ENCODE data around the gene ZNF280D. TPM values are rescaled to one million over a fixed set of nuclear protein-coding genes. Genes with fewer than 3 reads are reported as not detected.
"Not testable (repeated sequence)": the region's sequence is repeated elsewhere in the genome, so short reads cannot be mapped to it uniquely, and the experiment has no call there.

The ZNF280D gene, protein sequence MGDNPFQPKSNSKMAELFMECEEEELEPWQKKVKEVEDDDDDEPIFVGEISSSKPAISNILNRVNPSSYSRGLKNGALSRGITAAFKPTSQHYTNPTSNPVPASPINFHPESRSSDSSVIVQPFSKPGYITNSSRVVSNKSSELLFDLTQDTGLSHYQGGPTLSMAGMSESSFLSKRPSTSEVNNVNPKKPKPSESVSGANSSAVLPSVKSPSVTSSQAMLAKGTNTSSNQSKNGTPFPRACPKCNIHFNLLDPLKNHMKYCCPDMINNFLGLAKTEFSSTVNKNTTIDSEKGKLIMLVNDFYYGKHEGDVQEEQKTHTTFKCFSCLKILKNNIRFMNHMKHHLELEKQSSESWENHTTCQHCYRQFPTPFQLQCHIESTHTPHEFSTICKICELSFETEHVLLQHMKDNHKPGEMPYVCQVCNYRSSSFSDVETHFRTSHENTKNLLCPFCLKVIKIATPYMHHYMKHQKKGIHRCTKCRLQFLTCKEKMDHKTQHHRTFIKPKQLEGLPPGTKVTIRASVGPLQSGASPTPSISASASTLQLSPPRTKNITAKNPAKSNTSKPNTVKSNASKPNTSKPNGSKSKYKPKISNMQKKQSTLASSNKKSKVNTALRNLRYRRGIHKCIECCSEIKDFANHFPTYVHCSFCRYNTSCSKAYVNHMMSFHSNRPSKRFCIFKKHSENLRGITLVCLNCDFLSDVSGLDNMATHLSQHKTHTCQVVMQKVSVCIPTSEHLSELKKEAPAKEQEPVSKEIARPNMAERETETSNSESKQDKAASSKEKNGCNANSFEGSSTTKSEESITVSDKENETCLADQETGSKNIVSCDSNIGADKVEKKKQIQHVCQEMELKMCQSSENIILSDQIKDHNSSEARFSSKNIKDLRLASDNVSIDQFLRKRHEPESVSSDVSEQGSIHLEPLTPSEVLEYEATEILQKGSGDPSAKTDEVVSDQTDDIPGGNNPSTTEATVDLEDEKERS
- 10 to 100 TPM in 1 of 2 donors, 1 to 10 TPM in 1; 7.1 to 13.2 TPM for polyA plus RNA-seq

DNA sequence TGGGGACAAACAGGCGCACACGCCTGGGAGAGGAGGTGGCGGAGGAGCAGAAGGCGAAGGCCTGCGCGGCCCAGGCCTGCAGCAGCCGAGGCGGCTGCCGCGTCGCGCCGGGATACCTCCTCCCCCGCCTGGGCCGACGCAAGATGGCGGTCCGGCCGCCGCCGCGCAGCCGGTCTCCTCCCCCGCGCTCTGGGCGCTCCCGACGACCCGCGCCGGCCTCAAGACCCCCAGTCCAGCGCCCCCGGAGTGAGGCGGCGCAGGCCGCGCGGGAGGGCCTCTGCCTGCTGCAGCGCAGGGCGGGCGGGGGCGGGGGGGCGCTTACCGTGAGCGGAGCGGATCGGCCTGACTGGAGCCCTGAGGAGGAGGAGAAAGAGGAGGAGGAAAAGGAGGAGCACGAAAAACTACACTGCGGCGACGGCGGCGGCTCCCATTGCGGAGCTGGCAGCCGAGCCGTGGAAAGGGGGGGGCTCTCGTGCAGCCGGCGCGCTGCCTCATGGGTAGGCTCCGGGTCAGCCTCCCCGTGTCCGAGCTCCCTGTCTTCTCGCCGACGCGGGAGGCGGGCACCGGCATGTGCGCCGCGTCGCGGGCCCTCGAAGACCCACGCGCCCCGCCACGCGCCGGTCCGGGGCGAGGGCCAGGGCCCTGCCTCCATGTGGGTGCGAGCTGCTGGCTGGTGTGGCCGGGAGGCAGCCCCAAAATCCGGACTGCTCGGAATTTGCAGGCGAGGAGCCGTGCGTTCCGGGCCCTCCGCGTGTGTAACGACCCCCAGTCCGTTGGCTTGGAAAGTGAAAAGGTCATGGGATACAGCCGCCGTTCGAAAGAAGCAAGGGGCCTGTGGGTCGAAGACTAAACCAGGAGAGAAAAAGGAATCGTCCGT is at the start of gene ZNF280D:
ZNF280D (minus strand) TSS at position 374 of the 877 bp plus-strand sequence. CDS start 26,400 bp downstream, outside the sequence.
- H3K4me3 ChIP-seq (ENCODE audit: low read depth in 1 of 2, low read length in 2 of 2) = peak within 1 kb of the TSS; percentile 77 to 80
- no peaks in the 10 kb centered on the region for H3K27me3 ChIP-seq (ENCODE audit: control insufficient read depth in 1 of 2, insufficient read depth in 2 of 2, low read length in 2 of 2)
- no peaks in the 10 kb centered on the region for H3K9me3 ChIP-seq (ENCODE audit: control insufficient read depth in 2 of 2, insufficient read depth in 1 of 2, low read depth in 1 of 2, low read length in 1 of 2)
- peaks cover 0 to 3% of the 10 kb centered on the region in 2 donors for H3K4me1 ChIP-seq (ENCODE audit: control insufficient read depth in 2 of 2, insufficient read depth in 2 of 2, low read length in 1 of 2)
- no peaks in the 10 kb centered on the region for H3K36me3 ChIP-seq (ENCODE audit: control insufficient read depth in 2 of 2, insufficient read depth in 2 of 2, low read length in 1 of 2)
- WGBS, 2 donors = 10 to 16% methylated on average over 56 to 101 of the region's 101 CpGs
- peak within 1 kb of the TSS; percentile 90 to 94 for H3K27ac ChIP-seq (ENCODE audit: low read depth in 2 of 2, low read length in 1 of 2)

DNA sequence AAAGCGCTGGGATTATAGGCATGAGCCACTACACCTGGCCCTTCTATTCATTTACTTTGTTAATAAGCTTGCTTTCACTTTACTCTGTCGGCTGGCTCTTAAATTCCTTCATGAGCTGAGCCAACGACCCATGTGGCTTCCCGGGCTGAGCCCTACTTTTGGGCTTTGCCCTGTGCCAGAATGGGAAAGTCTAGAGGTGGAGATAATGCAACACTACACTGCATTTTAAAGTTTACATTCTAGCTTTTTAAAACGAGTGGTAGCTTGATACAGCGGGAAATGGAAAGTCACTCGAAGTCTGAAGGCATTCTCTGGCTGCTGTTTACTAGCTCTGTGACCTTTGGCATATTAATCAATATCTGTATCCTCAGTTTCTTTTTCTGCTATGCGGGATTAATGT is 49.0 kb upstream of the ZNF280D start:
- Histone ChIP-seq H3K27ac (ENCODE audit: low read depth in 2 of 2, low read length in 1 of 2) (no peak overlapping the region), H3K4me3 (ENCODE audit: low read depth in 1 of 2, low read length in 2 of 2) (no peak overlapping the region), H3K27me3 (ENCODE audit: control insufficient read depth in 1 of 2, insufficient read depth in 2 of 2, low read length in 2 of 2) (no peaks in the 10 kb centered on the region), H3K36me3 (ENCODE audit: control insufficient read depth in 2 of 2, insufficient read depth in 2 of 2, low read length in 1 of 2) (no peaks in the 10 kb centered on the region), H3K9me3 (ENCODE audit: control insufficient read depth in 2 of 2, insufficient read depth in 1 of 2, low read depth in 1 of 2, low read length in 1 of 2) (no peaks in the 10 kb centered on the region), H3K4me1 (ENCODE audit: control insufficient read depth in 2 of 2, insufficient read depth in 2 of 2, low read length in 1 of 2) (no peaks in the 10 kb centered on the region)
- 84 to 87% methylated on average over 8 of the region's 8 CpGs for WGBS, 2 donors

DNA sequence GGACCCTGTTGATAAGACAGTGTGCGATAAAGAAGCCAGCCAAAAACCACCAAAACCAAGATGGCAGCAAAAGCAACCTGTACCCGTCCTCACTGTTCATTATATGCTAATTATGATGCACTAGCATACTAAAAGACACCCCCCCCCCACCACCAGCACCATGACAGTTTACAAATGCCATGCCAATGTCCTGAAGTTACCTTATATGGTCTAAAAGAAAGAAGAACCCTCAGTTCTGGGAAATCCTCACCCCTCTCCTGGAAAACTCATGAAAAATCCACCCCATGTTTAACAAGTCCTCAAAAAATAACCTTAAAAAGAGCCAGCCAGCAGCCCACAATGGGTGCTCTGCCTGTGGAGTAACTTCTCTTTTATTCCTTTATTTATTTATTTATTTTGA is 48.4 kb upstream of the ZNF280D start:
- no peak overlapping the region for H3K4me3 ChIP-seq (ENCODE audit: low read depth in 1 of 2, low read length in 2 of 2)
- no peaks in the 10 kb centered on the region for H3K27me3 ChIP-seq (ENCODE audit: control insufficient read depth in 1 of 2, insufficient read depth in 2 of 2, low read length in 2 of 2)
- no peaks in the 10 kb centered on the region for H3K9me3 ChIP-seq (ENCODE audit: control insufficient read depth in 2 of 2, insufficient read depth in 1 of 2, low read depth in 1 of 2, low read length in 1 of 2)
- H3K36me3 ChIP-seq (ENCODE audit: control insufficient read depth in 2 of 2, insufficient read depth in 2 of 2, low read length in 1 of 2) = no peaks in the 10 kb centered on the region
- 91% methylated on average over 2 of the region's 2 CpGs for WGBS, 2 donors
- no peak overlapping the region for H3K27ac ChIP-seq (ENCODE audit: low read depth in 2 of 2, low read length in 1 of 2)
- H3K4me1 ChIP-seq (ENCODE audit: control insufficient read depth in 2 of 2, insufficient read depth in 2 of 2, low read length in 1 of 2) = peaks cover 0 to 2% of the 10 kb centered on the region in 2 donors

DNA sequence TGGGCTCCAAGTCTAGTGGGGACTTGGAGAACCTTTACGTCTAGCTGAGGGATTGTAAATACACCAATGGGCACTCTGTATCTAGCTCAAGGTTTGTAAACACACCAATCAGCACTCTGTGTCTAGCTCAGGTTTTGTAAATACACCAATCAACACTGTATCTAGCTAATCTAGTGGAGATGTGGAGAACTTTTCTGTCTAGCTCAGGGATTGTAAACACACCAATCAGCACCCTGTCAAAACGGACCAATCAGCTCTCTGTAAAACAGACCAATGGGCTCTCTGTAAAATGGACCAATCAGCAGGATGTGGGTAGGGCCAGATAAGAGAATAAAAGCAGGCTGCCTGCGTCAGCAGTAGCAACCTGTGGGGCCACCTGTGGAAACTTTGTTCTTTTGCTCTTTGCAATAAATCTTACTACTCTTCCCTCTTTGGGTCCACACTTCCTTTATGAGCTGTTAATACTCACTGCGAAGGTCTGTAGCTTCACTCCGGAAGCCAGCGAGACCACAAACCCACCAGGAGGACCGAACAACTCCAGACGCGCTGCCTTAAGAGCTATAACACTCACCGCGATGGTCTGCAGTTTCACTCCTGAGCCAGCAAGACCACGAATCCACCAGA is 46.9 kb upstream of the ZNF280D start:
- WGBS, 2 donors = 84 to 91% methylated on average over 12 of the region's 12 CpGs
- not testable (repeated sequence) for H3K27ac ChIP-seq (ENCODE audit: low read depth in 2 of 2, low read length in 1 of 2); H3K27me3 ChIP-seq (ENCODE audit: control insufficient read depth in 1 of 2, insufficient read depth in 2 of 2, low read length in 2 of 2); H3K36me3 ChIP-seq (ENCODE audit: control insufficient read depth in 2 of 2, insufficient read depth in 2 of 2, low read length in 1 of 2); H3K4me1 ChIP-seq (ENCODE audit: control insufficient read depth in 2 of 2, insufficient read depth in 2 of 2, low read length in 1 of 2); H3K4me3 ChIP-seq (ENCODE audit: low read depth in 1 of 2, low read length in 2 of 2); H3K9me3 ChIP-seq (ENCODE audit: control insufficient read depth in 2 of 2, insufficient read depth in 1 of 2, low read depth in 1 of 2, low read length in 1 of 2)

DNA sequence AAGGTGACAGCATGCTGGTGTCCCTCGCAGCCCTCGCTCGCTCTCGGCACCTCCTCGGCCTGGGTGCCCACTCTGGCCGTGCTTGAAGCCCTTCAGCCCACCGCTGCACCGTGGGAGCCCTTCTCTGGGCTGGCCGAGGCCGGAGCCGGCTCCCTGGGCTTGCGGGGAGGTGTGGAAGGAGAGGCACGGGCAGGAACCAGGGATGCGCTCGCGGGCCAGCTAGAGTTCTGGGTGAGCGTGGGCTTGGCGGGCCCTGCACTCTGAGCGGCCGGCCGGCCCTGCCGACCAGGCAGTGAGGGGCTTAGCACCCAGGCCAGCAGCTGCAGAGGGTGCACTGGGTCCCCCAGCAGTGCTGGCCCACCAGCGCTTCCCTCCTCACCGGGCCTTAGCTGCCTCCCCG is 46.1 kb upstream of the ZNF280D start:
- H3K27me3 ChIP-seq (ENCODE audit: control insufficient read depth in 1 of 2, insufficient read depth in 2 of 2, low read length in 2 of 2); H3K9me3 ChIP-seq (ENCODE audit: control insufficient read depth in 2 of 2, insufficient read depth in 1 of 2, low read depth in 1 of 2, low read length in 1 of 2); H3K36me3 ChIP-seq (ENCODE audit: control insufficient read depth in 2 of 2, insufficient read depth in 2 of 2, low read length in 1 of 2); H3K27ac ChIP-seq (ENCODE audit: low read depth in 2 of 2, low read length in 1 of 2); H3K4me3 ChIP-seq (ENCODE audit: low read depth in 1 of 2, low read length in 2 of 2); H3K4me1 ChIP-seq (ENCODE audit: control insufficient read depth in 2 of 2, insufficient read depth in 2 of 2, low read length in 1 of 2): not testable (repeated sequence)
- WGBS, 2 donors = 96 to 98% methylated on average over 19 to 25 of the region's 25 CpGs

DNA sequence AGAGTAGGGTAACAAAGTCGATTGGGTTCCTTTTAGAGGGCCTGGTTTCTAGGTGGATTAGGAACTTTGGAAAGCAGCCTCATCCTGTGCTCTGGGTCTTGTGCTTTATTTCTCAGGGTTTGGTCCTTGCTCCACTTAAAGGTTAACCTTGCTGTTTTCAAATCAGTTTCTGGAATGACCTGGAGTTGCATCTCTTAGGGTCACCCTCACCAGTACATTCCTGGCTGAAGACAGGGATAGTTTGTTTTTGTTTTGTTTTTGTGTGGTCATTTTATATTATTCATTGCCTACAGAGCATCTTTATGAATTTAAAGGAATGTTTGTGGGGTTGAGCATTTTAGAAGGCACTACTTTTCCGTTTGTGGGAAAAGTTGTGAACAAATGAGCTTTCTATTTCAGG is 45.5 kb upstream of the ZNF280D start:
- WGBS, 2 donors = 82 to 86% methylated on average over 2 of the region's 2 CpGs
- Histone ChIP-seq H3K4me3 (ENCODE audit: low read depth in 1 of 2, low read length in 2 of 2) (no peak overlapping the region), H3K27me3 (ENCODE audit: control insufficient read depth in 1 of 2, insufficient read depth in 2 of 2, low read length in 2 of 2) (no peaks in the 10 kb centered on the region), H3K27ac (ENCODE audit: low read depth in 2 of 2, low read length in 1 of 2) (no peak overlapping the region), H3K36me3 (ENCODE audit: control insufficient read depth in 2 of 2, insufficient read depth in 2 of 2, low read length in 1 of 2) (no peaks in the 10 kb centered on the region), H3K9me3 (ENCODE audit: control insufficient read depth in 2 of 2, insufficient read depth in 1 of 2, low read depth in 1 of 2, low read length in 1 of 2) (no peaks in the 10 kb centered on the region), H3K4me1 (ENCODE audit: control insufficient read depth in 2 of 2, insufficient read depth in 2 of 2, low read length in 1 of 2) (peaks cover 0 to 2% of the 10 kb centered on the region in 2 donors)

DNA sequence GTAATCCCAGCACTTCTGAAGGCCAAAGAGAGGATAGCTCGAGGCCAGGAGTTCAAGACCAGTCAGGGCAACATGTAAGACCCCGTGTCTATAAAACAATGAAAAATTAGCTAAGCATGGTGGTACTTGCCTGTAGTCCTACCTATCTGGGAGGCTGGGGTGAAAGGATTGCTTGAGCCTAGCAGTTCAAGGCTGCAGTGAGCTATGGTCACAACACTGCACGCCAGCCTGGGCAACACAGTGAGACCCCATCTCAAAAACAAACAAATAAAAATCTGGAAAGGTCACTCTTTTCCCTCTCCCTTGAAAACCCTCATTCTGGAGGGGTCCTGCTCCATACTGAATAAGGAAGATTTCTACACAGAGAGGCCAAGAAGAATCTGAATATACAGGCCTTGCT is 43.5 kb upstream of the ZNF280D start:
- 84 to 87% methylated on average over 3 of the region's 3 CpGs for WGBS, 2 donors
- peaks cover 0 to 2% of the 10 kb centered on the region in 2 donors for H3K4me1 ChIP-seq (ENCODE audit: control insufficient read depth in 2 of 2, insufficient read depth in 2 of 2, low read length in 1 of 2)

DNA sequence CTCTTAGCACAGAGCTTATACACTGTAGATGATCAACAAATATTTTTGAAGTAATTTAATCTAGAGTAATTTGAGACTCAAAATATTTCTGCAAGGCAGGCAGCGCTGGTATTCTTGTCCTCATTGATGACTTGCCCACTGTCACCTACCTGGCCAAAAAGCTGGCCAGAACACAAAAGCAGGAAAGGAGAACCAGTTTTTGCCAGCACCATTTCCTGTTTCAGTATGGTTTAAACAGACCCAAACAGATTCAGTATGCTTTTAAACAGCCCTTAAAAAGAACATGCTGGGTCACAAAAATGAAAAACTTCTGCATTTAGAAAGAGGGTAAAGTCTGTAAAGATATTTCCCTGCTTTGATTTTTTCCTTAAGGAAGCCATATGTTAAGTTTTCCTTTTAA is 42.3 kb upstream of the ZNF280D start:
- Histone ChIP-seq H3K9me3 (ENCODE audit: control insufficient read depth in 2 of 2, insufficient read depth in 1 of 2, low read depth in 1 of 2, low read length in 1 of 2) (no peaks in the 10 kb centered on the region), H3K4me1 (ENCODE audit: control insufficient read depth in 2 of 2, insufficient read depth in 2 of 2, low read length in 1 of 2) (peaks cover 0 to 2% of the 10 kb centered on the region in 2 donors), H3K4me3 (ENCODE audit: low read depth in 1 of 2, low read length in 2 of 2) (no peak overlapping the region), H3K27me3 (ENCODE audit: control insufficient read depth in 1 of 2, insufficient read depth in 2 of 2, low read length in 2 of 2) (no peaks in the 10 kb centered on the region), H3K36me3 (ENCODE audit: control insufficient read depth in 2 of 2, insufficient read depth in 2 of 2, low read length in 1 of 2) (no peaks in the 10 kb centered on the region), H3K27ac (ENCODE audit: low read depth in 2 of 2, low read length in 1 of 2) (no peak overlapping the region)
- 52 to 58% methylated on average over 1 of the region's 1 CpG for WGBS, 2 donors

More for the DNA sequence above, 43.5 kb upstream of the ZNF280D start:
- no peak overlapping the region for H3K27ac ChIP-seq (ENCODE audit: low read depth in 2 of 2, low read length in 1 of 2)
- no peak overlapping the region for H3K4me3 ChIP-seq (ENCODE audit: low read depth in 1 of 2, low read length in 2 of 2)
- H3K9me3 ChIP-seq (ENCODE audit: control insufficient read depth in 2 of 2, insufficient read depth in 1 of 2, low read depth in 1 of 2, low read length in 1 of 2) = no peaks in the 10 kb centered on the region
- H3K27me3 ChIP-seq (ENCODE audit: control insufficient read depth in 1 of 2, insufficient read depth in 2 of 2, low read length in 2 of 2) = no peaks in the 10 kb centered on the region
- H3K36me3 ChIP-seq (ENCODE audit: control insufficient read depth in 2 of 2, insufficient read depth in 2 of 2, low read length in 1 of 2) = no peaks in the 10 kb centered on the region

Measured in esophagus (tissue), 2 donors.